Measurements from ENCODE around the gene UBE2G1.

UBE2G1 gene

DNA sequence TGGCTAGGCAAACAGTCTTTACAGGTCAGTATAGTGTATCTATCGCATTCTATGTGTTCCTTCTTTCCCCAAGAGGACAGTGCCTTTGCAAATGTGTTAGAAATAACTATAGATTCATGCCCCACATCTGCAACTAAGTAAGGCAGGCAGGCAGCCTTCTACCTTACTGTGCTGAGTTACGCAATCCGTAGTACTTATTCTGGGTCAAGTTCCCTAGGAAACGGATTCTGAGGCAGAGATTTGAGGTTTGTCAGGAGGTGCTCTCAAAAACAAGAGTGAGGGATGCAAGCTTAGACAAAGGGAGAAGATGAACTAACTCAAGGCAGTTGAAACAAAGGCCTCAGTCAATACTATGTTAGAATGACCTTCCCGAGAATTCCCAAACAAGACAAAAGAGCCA, 90.0 kb downstream of the UBE2G1 start:
- Histone ChIP-seq H3K4ac (ENCODE audit: low read length) (no peak overlapping the region), H3K79me1 (ENCODE audit: low read depth, low read length) (no peaks in the 10 kb centered on the region), H3K9me3 (replicated peaks in 1 of 2; ENCODE audit: control insufficient read depth in 2 of 2, insufficient read depth in 1 of 2, low read depth in 1 of 2, low read length in 2 of 2) (no peaks in the 10 kb centered on the region), H4K91ac (ENCODE audit: low read depth, low read length, poor library complexity) (no peak overlapping the region), H2BK15ac (ENCODE audit: low read length) (no peak overlapping the region), H3K4me1 (ENCODE audit: control insufficient read depth in 2 of 2, insufficient read depth in 1 of 2, low read depth in 1 of 2, low read length in 2 of 2) (peaks cover 0 to 2% of the 10 kb centered on the region in 2 donors), H3K27me3 (ENCODE audit: control insufficient read depth in 3 of 3, insufficient read depth in 3 of 3, low read depth in 1 of 3, low read length in 3 of 3) (no peaks in the 10 kb centered on the region), H3K23ac (ENCODE audit: low read depth, low read length, poor library complexity) (no peak overlapping the region), H2BK120ac (ENCODE audit: low read depth, low read length) (no peak overlapping the region), H4K8ac (ENCODE audit: low read depth, low read length) (no peak overlapping the region), H2AFZ (ENCODE audit: low read length) (no peak overlapping the region), H2AK5ac (ENCODE audit: low read depth, low read length) (no peak overlapping the region), H3K4me2 (ENCODE audit: insufficient read depth, low read length, poor library complexity, severe bottlenecking) (no peak overlapping the region), H3K9ac (ENCODE audit: low read depth, low read length, poor library complexity) (no peak overlapping the region), H3K18ac (ENCODE audit: low read length) (no peak overlapping the region), H2BK5ac (ENCODE audit: low read length) (no peak overlapping the region), H2BK12ac (ENCODE audit: low read length) (no peak overlapping the region), H3K4me3 (ENCODE audit: low read length in 2 of 2) (no peak overlapping the region), H3K36me3 (replicated peaks in 1 of 2; ENCODE audit: control insufficient read depth in 2 of 2, insufficient read depth in 2 of 2, low read length in 2 of 2) (peaks cover 2 to 63% of the 10 kb centered on the region in 2 donors), H3K14ac (ENCODE audit: low read length) (no peak overlapping the region), H3K27ac (replicated peaks; ENCODE audit: low read length) (no peak overlapping the region)
- DNase-seq (ENCODE audit: low spot score), result no peak
- no CpG with 5 or more reads among the region's 5 CpGs for WGBS, 2 donors (ENCODE audit: extremely low coverage in 2 of 2, insufficient read length in 2 of 2, insufficient replicate concordance in 1 of 2)

DNA sequence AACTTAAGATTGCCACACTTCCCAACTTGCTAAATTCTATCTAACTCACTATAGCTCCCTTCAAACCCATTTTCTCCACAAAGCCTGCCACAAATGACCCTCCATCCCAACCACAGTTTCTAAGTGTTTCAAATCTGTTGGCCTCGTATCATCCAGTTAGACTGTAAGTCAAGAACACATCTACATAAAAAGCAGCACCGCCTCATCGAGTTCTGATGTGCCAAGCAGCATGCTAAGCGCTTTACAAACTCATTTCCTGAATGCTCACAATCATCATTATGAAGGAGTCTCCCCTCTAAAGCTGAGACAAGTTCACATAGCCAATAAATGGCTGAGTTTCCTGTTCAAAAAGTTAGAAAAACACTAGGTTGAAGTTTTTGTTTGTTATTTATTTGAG, 93.5 kb downstream of the UBE2G1 start:
- H2AK5ac ChIP-seq (ENCODE audit: low read depth, low read length), result no peak overlapping the region
- no peak for DNase-seq (ENCODE audit: low spot score)
- no peak overlapping the region for H3K14ac ChIP-seq (ENCODE audit: low read length)
- H3K4me1 ChIP-seq (ENCODE audit: control insufficient read depth in 2 of 2, insufficient read depth in 1 of 2, low read depth in 1 of 2, low read length in 2 of 2), result peaks cover 0 to 2% of the 10 kb centered on the region in 2 donors
- H2BK15ac ChIP-seq (ENCODE audit: low read length), result no peak overlapping the region
- H3K36me3 ChIP-seq (replicated peaks in 1 of 2; ENCODE audit: control insufficient read depth in 2 of 2, insufficient read depth in 2 of 2, low read length in 2 of 2), result peaks cover 13 to 68% of the 10 kb centered on the region in 2 donors
- no peak overlapping the region for H2AFZ ChIP-seq (ENCODE audit: low read length)
- H3K23ac ChIP-seq (ENCODE audit: low read depth, low read length, poor library complexity), result no peak overlapping the region
- no peaks in the 10 kb centered on the region for H3K79me1 ChIP-seq (ENCODE audit: low read depth, low read length)
- no peak overlapping the region for H3K4me3 ChIP-seq (ENCODE audit: low read length in 2 of 2)
- H3K27me3 ChIP-seq (ENCODE audit: control insufficient read depth in 3 of 3, insufficient read depth in 3 of 3, low read depth in 1 of 3, low read length in 3 of 3), result no peaks in the 10 kb centered on the region
- H4K91ac ChIP-seq (ENCODE audit: low read depth, low read length, poor library complexity), result no peak overlapping the region
- no peak overlapping the region for H3K18ac ChIP-seq (ENCODE audit: low read length)
- H3K9ac ChIP-seq (ENCODE audit: low read depth, low read length, poor library complexity), result no peak overlapping the region
- whole genome bisulfite sequencing, 2 donors (ENCODE audit: extremely low coverage in 2 of 2, insufficient read length in 2 of 2, insufficient replicate concordance in 1 of 2), result no CpG with 5 or more reads among the region's 4 CpGs
- H3K9me3 ChIP-seq (replicated peaks in 1 of 2; ENCODE audit: control insufficient read depth in 2 of 2, insufficient read depth in 1 of 2, low read depth in 1 of 2, low read length in 2 of 2), result peaks cover 0 to 3% of the 10 kb centered on the region in 2 donors
- H2BK120ac ChIP-seq (ENCODE audit: low read depth, low read length), result no peak overlapping the region
- H3K4me2 ChIP-seq (ENCODE audit: insufficient read depth, low read length, poor library complexity, severe bottlenecking), result no peak overlapping the region
- no peak overlapping the region for H2BK12ac ChIP-seq (ENCODE audit: low read length)
- no peak overlapping the region for H3K4ac ChIP-seq (ENCODE audit: low read length)
- no peak overlapping the region for H2BK5ac ChIP-seq (ENCODE audit: low read length)
- H3K27ac ChIP-seq (replicated peaks; ENCODE audit: low read length), result no peak overlapping the region
- H4K8ac ChIP-seq (ENCODE audit: low read depth, low read length), result no peak overlapping the region

DNA sequence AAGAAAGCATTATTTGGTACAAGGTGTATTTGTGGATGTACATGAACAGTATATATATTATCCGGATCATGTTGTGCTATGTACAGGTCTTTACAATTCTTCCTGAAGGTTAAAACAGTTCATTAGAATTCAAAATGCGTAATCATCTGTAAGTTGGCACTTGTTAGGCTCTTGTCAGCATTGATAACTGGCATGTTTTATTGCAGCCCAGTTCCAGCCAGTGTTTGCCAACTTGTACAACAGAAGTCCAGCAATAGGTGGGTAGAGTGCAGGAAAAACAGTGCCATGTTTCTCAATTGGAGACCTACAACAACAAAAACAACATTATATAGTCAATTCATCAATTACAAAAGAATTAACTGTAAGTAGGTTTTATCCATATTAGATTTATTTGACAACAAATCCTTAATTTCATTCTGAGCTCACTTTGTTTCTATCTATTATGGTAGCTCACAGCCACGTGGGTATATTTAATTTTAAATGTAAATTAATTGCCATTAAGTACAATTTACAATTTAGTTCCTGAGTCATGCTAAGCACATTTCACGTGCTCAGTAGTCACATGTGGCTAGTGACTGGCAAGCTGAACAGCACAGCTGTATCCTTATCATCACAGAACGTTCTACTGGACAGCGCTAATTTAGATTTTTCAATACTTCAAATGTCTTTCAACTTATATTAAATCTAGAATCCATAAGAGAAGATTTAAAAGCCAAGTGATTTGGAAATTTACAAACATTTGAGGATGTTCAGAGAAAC, 94.1 kb downstream of the UBE2G1 start:
- no peak overlapping the region for H3K4me3 ChIP-seq (ENCODE audit: low read length in 2 of 2)
- H2AFZ ChIP-seq (ENCODE audit: low read length), result no peak overlapping the region
- no peak overlapping the region for H4K8ac ChIP-seq (ENCODE audit: low read depth, low read length)
- H3K9me3 ChIP-seq (replicated peaks in 1 of 2; ENCODE audit: control insufficient read depth in 2 of 2, insufficient read depth in 1 of 2, low read depth in 1 of 2, low read length in 2 of 2), result peaks cover 0 to 3% of the 10 kb centered on the region in 2 donors
- no peak overlapping the region for H3K4ac ChIP-seq (ENCODE audit: low read length)
- H2BK12ac ChIP-seq (ENCODE audit: low read length), result no peak overlapping the region
- no peak overlapping the region for H3K14ac ChIP-seq (ENCODE audit: low read length)
- no peak overlapping the region for H3K4me2 ChIP-seq (ENCODE audit: insufficient read depth, low read length, poor library complexity, severe bottlenecking)
- no peak overlapping the region for H2BK120ac ChIP-seq (ENCODE audit: low read depth, low read length)
- H2AK5ac ChIP-seq (ENCODE audit: low read depth, low read length), result no peak overlapping the region
- no peak overlapping the region for H3K23ac ChIP-seq (ENCODE audit: low read depth, low read length, poor library complexity)
- no peak overlapping the region for H2BK5ac ChIP-seq (ENCODE audit: low read length)
- no CpG with 5 or more reads among the region's 6 CpGs for WGBS, 2 donors (ENCODE audit: extremely low coverage in 2 of 2, insufficient read length in 2 of 2, insufficient replicate concordance in 1 of 2)
- no peak overlapping the region for H3K9ac ChIP-seq (ENCODE audit: low read depth, low read length, poor library complexity)
- no peaks in the 10 kb centered on the region for H3K79me1 ChIP-seq (ENCODE audit: low read depth, low read length)
- H4K91ac ChIP-seq (ENCODE audit: low read depth, low read length, poor library complexity), result no peak overlapping the region
- DNase-seq (ENCODE audit: low spot score), result no peak
- no peak overlapping the region for H2BK15ac ChIP-seq (ENCODE audit: low read length)
- no peak overlapping the region for H3K18ac ChIP-seq (ENCODE audit: low read length)
- peaks cover 14 to 68% of the 10 kb centered on the region in 2 donors for H3K36me3 ChIP-seq (replicated peaks in 1 of 2; ENCODE audit: control insufficient read depth in 2 of 2, insufficient read depth in 2 of 2, low read length in 2 of 2)
- no peaks in the 10 kb centered on the region for H3K27me3 ChIP-seq (ENCODE audit: control insufficient read depth in 3 of 3, insufficient read depth in 3 of 3, low read depth in 1 of 3, low read length in 3 of 3)
- no peak overlapping the region for H3K27ac ChIP-seq (replicated peaks; ENCODE audit: low read length)
- H3K4me1 ChIP-seq (ENCODE audit: control insufficient read depth in 2 of 2, insufficient read depth in 1 of 2, low read depth in 1 of 2, low read length in 2 of 2), result peaks cover 0 to 2% of the 10 kb centered on the region in 2 donors

DNA sequence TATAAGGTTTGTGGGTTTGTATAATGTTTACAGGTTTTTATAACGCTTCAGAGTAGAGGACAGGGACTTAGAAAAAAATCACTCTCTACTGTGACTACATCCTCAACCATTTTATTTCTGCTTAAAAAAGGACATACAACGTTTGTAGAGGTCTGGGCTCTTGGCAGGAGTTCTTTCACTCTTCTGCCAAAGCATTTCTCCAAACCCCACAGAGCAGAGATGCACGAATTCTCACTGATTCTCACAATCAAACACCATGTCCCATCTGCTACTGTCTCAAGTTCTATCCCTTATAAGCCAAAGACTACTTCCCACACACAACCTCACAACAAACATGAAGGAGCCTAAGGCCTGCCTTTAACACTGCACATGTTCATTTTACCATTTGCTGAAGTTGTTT, 95.7 kb downstream of the UBE2G1 start:
- peaks cover 16 to 63% of the 10 kb centered on the region in 2 donors for H3K36me3 ChIP-seq (replicated peaks in 1 of 2; ENCODE audit: control insufficient read depth in 2 of 2, insufficient read depth in 2 of 2, low read length in 2 of 2)
- H3K18ac ChIP-seq (ENCODE audit: low read length), result no peak overlapping the region

More for the DNA sequence above, 95.7 kb downstream of the UBE2G1 start:
- no peak overlapping the region for H3K4ac ChIP-seq (ENCODE audit: low read length)
- no peak overlapping the region for H2BK12ac ChIP-seq (ENCODE audit: low read length)
- no peak overlapping the region for H3K14ac ChIP-seq (ENCODE audit: low read length)
- H3K4me2 ChIP-seq (ENCODE audit: insufficient read depth, low read length, poor library complexity, severe bottlenecking), result no peak overlapping the region
- H3K4me3 ChIP-seq (ENCODE audit: low read length in 2 of 2), result no peak overlapping the region
- no peaks in the 10 kb centered on the region for H3K27me3 ChIP-seq (ENCODE audit: control insufficient read depth in 3 of 3, insufficient read depth in 3 of 3, low read depth in 1 of 3, low read length in 3 of 3)
- no peak overlapping the region for H2AK5ac ChIP-seq (ENCODE audit: low read depth, low read length)
- no peak overlapping the region for H2BK120ac ChIP-seq (ENCODE audit: low read depth, low read length)
- no peak overlapping the region for H3K9ac ChIP-seq (ENCODE audit: low read depth, low read length, poor library complexity)
- no peak overlapping the region for H3K27ac ChIP-seq (replicated peaks; ENCODE audit: low read length)
- no peak overlapping the region for H4K91ac ChIP-seq (ENCODE audit: low read depth, low read length, poor library complexity)
- no peak overlapping the region for H2BK5ac ChIP-seq (ENCODE audit: low read length)
- H2AFZ ChIP-seq (ENCODE audit: low read length), result no peak overlapping the region
- H3K23ac ChIP-seq (ENCODE audit: low read depth, low read length, poor library complexity), result no peak overlapping the region
- H3K9me3 ChIP-seq (replicated peaks in 1 of 2; ENCODE audit: control insufficient read depth in 2 of 2, insufficient read depth in 1 of 2, low read depth in 1 of 2, low read length in 2 of 2), result peaks cover 0 to 3% of the 10 kb centered on the region in 2 donors
- no peaks in the 10 kb centered on the region for H3K79me1 ChIP-seq (ENCODE audit: low read depth, low read length)
- no peak for DNase-seq (ENCODE audit: low spot score)
- no CpG with 5 or more reads among the region's 3 CpGs for WGBS, 2 donors (ENCODE audit: extremely low coverage in 2 of 2, insufficient read length in 2 of 2, insufficient replicate concordance in 1 of 2)
- no peaks in the 10 kb centered on the region for H3K4me1 ChIP-seq (ENCODE audit: control insufficient read depth in 2 of 2, insufficient read depth in 1 of 2, low read depth in 1 of 2, low read length in 2 of 2)
- H4K8ac ChIP-seq (ENCODE audit: low read depth, low read length), result no peak overlapping the region
- no peak overlapping the region for H2BK15ac ChIP-seq (ENCODE audit: low read length)

Measured in neuronal stem cell (in vitro differentiated cells).